Stimulated activated CD8-positive, alpha-beta memory T cell treated with anti-CD3 and anti-CD28 coated beads, Interleukin-4, amount 100 ng/mL, for 1 hour (primary cell): Measurements from ENCODE around the gene CLEC2D.
A peak's percentile ranks its signal among the peaks of the same experiment; 100 is the strongest.
"Not testable (repeated sequence)": the region's sequence is repeated elsewhere in the genome, so short reads cannot be mapped to it uniquely, and the experiment has no call there.

ENCODE experiments used
- DNase-seq, 2 donors: peaks; one replicate each; pipeline ENCODE4 v3.0.0-alpha.2; 2020; ENCODE audit warnings: low read depth in 2 of 2, low spot score in 1 of 2

Gene CLEC2D, protein sequence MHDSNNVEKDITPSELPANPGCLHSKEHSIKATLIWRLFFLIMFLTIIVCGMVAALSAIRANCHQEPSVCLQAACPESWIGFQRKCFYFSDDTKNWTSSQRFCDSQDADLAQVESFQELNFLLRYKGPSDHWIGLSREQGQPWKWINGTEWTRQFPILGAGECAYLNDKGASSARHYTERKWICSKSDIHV

DNA sequence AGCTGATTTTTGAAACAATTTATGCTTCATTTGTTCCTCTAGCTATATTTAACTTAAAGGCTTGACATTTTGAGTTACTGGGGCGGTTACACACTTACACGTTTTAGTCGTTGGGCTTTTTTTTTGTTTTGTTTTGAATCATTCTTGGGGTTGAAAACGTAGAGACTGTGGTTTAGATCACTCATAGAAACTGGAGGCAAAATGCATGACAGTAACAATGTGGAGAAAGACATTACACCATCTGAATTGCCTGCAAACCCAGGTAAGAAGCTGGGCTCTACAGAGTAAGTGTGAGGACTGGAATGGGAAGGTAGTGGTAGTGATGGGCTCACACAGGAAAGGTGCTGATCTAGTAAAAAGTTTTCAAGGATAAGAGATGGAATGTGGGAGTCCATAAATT lies at the start of gene CLEC2D:
Gene CLEC2D (plus strand): TSS at position 180 of the 400 bp plus-strand sequence. CDS start 22 bp downstream, at position 202.
- no peak for DNase-seq

DNA sequence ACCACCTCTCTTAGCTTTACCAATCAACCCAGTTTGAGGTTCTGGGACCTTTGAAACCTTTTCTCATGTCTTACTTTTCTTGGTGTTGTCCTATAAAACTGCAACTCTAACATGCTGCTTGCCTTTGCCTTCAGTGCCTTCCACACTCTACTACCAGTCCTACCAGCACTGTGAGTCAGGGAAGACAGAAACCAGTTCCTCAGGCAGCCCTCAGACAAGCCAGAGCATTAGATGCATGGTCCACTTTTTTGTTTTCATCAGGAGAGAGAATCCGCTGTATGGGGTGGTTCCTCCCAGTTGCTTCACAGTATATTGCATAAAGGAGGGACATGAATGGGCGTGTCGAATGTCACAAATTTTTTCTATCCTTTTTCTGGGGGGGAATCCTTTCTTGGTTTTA lies 44.5 kb upstream of the CLEC2D start:
- DNase-seq = no peak

DNA sequence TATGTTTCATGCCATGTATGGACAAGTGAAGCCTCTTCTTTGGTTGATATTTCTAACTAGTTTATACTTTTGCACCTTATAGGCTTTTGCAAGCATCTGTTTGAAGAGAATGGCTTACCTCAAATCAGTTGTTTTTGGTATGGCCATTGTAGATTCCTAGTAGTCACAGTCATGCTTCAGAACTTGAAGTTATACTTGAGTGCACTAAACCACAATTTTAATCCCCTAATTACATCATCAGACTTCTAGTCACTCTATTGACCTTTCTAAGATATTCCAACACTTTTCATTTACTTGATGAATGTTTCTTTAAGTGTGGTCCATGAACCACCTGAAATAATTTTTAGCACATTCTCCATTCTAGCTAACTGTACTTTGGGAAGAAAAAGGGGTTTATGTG lies 43.2 kb upstream of the CLEC2D start:
- DNase-seq = no peak

DNA sequence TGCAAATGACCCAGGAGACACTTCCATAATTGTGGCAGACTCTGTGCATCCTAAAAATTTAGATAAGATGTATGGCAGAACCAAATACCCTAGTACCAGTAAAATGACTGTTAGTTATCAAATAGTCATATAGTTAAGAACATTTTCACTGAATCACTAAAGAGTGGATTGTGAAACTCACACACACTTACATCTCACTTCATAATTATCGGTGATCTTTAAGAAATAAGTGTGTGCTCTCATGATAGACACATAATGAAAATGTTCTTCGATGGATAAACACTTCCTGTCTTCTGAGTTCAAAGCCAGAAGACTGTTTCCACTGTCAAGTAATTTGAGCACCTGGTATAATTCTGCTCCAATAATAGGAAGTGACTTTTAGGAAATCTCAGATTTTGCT lies 42.7 kb upstream of the CLEC2D start:
- no peak for DNase-seq

DNA sequence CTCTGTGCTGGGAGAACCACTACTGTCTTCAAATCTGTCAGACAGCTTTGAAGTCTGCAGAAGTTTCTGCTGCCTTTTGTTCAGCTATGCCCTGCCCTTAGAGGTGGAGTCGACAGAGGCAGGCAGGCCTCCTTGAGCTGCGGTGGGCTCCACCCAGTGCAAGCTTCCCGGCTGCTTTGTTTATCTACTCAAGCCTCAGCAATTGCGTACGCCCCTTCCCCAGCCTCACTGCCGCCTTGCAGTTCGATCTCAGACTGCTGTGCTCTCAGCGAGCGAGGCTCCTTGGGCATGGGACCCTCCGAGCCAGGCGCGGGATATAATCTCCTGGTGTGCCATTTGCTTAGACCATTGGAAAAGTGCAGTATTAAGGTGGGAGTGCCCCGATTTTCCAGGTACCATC lies 36.7 kb upstream of the CLEC2D start:
- no peak for DNase-seq

DNA sequence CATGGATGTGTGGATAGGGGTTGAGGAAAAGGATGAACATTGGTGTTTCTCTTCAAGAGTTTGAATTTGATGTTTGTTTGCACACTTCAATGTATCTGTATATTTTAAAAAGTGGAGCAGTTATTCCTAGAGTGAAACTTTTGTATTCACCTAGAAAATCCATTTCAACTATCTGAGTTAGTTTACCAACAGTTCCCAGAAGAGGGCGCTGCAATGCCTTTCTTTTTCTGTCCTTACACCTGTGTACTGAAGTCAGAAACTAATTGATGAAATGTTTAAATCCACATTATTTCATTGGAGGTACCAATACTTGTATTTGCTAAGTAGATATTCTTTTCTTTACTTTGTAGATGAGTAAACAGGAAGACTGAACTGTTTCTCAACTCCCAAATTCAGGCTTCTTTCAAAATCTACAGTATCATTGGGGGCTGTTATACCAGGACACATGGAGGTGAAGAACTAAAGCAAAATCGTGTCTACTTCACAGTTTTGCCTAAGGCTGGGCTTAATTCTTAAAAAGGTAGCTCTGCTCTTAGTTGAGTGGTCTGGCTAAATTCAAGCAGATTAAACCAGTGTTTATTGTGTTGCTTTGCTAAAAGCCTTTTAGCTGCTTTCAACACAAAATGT lies 35.2 kb upstream of the CLEC2D start:
- peak; percentile 71 to 72 for DNase-seq

DNA sequence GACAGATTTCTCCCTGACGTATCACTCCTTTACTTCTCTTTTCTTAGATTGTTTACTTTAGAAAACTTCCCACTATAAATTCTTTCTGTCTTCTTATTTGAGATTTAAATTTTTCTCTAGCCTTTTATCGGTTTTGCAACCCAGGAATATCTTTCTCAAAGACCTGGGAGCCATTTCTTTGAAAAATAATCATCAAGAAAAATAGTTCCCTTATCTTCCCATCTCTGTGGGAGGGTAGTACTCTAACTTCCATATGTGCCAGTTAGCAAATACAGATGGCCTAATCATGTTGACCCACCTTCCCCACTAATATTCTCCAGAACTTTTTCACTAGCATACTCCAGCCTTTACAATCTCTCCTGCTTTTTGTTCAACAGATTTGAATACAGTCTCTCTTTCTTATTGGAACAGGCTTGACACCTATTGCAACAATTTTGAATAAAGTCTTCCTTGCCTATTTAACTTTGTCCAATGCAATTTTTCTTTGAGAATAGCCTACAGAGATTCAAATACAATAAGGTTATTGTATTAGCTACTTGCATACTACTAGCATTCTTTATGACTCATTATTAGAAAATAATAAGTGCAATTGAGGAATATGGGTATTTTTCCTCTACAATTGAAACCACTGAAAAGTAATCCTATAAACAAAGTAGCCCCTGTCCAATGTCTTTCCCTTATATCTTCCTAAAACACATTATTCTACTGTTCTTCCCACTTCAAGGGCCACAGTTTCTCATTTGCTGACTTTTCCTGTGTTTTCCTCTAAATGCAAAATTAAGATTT lies 34.4 kb upstream of the CLEC2D start:
- no peak for DNase-seq

DNA sequence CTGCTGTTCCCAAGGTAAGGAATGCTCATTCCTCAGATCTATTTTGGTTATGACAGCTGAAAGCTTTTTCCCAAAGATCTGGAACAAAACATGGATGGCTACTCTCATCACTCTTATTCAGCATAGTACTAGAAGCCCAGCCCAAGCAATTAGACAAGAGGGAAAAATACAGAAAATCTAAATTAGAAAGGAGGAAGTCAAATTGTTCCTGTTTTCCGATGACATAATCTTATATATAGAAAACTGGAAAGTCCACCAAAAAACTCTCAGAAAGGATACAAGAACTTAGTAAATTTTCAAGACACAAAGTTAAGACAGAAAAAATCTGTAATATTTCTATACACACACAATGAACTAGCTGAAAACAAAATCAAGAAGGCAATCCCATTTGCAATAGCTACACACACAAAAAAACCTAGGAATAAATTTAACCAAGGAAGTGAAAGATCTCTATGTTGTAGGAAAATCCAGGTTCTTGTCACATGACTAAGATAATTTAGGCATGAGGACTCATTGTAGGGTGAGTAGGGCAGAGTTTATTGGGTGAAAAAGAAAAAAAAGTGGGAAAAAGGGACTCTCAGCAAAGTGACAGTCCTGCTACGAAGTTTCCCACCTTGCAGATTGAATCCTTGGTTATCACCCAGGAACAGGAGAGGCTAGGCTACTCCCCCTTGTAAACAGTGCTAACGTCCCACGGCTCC lies 33.2 kb upstream of the CLEC2D start:
- DNase-seq = no peak

DNA sequence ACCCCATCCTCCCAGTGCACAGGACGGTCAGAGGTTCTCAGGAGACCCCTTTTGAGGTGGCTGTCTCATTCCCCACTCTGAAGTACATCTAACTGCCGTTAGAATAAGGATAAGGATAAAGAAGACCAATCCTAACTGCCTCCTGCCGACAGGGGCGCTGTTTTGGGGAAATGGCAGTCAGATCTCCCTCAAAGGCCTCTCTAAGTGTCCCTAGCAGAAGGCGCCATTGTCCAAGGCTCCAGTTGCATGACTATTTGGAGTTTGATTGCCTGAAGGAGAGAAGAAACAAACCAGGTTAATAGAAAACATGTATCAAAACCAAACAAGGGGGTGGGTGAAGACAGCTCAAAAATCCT lies 32.7 kb upstream of the CLEC2D start:
- no peak for DNase-seq

DNA sequence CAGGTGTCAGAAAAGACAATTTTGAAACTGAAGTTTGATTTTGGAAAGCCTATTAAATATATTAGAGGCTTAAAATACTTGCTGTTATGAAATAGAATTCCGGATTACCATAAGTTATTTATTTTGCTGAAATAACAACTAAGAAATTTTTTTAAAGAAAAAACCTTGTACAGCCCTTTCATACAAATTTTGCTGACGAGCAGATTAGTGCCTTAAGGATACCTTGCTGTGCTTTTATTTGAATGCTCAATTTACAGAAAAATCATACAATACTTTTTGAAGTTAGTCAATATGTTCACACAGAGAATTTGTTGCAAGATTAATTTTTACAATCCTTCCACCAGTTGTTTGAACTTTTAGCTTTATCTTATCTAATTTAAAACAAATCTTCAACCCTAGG lies 29.5 kb upstream of the CLEC2D start:
- DNase-seq = no peak

DNA sequence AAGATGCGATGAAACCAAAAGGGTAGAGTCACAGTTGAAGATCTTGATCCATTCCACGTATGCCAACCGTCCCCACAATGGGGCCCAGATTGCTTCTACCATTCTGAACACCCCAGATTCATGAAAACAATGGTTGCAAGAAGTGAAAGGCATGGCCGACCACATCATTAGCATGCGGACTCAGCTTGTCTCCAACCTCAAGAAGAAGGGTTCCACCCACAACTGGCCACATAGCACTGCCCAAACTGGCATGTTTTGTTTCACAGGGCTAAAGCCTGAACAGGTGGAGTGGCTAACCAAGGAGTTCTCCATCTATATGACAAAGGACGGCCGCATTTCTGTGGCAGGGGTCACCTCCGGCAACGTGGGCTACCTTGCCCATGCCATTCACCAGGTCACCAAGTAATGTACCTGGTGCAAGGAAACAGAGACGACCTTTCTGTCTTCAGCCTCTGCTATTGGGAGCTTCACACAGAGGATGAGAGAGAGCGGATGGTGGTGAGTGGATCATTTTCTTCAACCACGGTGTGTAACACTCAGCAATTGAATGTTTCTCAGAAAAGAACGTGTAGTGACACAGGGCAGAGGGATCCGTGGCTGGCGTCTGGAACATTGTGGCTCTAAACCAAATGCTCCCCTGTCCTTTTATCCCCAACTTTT lies 26.8 kb upstream of the CLEC2D start:
- DNase-seq = no peak

DNA sequence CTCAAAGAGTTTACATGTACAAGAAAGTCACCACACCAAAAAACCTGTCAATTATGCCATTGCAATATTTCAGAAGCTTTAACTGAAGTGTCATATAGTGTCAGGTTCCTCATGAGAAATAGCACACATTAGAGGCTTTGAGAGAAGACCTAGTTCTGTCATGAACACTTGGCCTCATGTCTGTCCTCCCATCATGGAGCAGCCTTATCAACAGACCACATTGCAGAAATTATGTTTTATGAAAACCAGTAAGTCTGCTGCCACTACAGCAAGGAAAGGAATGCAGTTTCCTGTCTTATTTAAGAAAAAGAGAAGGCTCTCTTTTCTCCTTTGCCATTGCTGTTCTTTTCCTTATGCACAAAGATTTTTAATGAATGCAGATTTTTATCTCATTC lies 26.2 kb upstream of the CLEC2D start:
- DNase-seq = no peak

DNA sequence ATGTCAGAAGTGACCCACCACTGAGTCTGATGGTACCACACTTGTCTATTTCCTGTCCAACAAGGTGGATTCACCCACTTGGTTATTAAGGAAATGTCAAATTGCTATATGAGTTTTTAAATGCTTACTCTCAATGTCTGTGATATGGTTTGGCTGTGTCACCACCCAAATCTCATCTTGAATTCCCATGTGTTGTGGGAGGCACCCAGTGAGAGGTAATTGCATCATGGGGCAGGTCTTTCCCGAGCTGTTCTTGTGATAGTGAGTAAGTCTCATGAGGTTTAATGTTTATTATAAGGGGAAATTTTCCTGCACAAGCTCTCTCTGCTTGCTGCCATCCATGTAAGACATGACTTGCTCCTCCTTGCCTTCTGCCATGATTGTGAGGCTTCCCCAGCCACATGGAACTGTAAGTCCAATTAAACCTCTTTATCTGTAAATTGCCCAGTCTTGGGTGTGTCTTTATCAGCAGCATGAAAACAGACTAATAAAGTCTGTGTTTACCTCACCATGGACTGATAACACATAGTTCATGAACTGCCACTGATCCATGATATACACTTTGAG lies 24.4 kb upstream of the CLEC2D start:
- not testable (repeated sequence) for DNase-seq

DNA sequence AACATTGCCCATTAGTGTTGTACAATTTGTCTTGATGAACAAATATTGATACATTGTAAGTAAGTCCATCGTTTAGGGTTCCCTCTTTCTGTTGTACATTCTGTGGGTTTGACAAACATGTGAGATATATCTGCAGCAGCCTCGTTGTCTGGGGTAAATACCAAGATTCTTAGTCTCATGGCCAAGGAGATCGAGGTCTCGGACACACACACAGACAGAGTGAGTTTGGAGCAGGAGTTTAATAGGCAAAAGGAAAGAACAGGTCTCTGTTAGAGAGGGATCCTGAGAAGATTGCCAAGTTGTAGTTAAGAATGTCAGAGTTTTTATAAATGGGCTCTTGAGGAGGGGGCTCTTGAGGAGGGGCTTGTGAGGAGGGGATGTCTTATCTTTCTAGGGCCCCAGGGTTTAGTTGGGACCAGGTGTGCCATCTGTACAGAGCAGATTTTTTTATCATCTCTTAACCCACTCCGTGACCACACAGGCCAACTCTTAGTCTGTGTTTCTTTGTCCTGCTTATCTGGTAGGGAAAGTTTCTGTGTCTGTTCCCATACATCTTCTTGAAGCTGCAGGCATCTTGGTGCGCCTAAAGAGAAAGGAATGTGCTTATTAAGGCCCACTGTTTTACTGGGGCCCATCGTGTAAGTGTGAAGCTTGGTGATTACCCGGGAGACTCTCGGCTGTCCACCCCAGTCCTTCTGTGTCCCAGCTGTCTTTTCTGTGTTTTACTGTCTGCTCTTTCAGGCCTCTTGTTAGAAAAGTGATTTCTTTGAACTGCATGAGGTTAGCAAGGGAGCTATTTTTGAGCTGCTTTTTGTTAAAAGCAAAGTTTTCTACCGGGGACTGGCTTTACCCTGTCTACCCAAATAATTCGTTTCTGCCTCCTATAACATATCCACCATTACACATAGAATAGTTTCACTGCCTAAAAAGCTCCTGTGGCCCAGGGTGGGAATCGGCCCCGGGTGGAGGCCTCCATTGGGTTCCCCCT lies 22.4 kb upstream of the CLEC2D start:
- DNase-seq = no peak

DNA sequence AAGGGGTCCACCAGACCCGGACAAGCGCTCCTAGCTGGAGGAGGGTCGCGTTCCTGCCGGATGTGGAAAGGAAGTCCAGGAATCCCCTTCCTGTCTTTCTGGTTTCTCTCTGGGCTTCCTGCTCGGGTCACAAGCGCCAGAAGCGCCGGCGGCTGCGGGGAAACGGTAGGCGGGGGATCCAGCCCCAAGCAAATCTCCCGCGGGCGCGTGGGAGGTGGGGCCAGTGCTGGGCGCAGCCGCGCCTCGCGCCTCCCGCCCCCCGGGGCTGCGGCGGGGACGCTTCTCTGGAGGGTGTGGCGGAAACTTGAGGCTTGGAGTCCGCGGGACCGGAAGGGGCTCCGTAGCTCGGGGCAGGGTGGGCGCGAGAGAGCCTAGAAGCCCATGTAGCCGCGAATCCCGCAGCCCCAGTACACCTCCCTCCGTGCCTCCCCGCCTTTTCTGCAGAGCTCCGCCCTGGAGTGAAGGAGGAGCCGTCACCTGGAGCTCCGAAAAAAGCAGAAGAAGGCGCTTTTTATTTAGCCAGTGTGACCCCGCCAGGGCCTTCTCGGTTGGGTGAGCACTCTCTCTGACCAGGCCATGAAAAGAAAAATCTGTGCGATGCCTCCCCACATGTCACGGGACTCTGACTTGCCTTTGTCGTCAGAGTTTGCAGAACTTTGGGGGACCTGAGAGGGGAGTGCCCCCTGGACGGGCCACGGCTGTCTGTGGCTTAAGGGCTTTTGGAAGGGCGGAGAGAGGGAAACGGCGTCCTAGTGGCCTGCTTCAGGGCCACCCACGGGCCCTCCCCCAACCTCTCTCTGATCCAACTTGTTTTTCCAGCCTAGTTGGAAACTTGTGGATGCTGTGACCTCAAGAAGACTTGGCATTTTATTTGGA lies 21.4 kb upstream of the CLEC2D start:
- peak; percentile 68 to 79 for DNase-seq

DNA sequence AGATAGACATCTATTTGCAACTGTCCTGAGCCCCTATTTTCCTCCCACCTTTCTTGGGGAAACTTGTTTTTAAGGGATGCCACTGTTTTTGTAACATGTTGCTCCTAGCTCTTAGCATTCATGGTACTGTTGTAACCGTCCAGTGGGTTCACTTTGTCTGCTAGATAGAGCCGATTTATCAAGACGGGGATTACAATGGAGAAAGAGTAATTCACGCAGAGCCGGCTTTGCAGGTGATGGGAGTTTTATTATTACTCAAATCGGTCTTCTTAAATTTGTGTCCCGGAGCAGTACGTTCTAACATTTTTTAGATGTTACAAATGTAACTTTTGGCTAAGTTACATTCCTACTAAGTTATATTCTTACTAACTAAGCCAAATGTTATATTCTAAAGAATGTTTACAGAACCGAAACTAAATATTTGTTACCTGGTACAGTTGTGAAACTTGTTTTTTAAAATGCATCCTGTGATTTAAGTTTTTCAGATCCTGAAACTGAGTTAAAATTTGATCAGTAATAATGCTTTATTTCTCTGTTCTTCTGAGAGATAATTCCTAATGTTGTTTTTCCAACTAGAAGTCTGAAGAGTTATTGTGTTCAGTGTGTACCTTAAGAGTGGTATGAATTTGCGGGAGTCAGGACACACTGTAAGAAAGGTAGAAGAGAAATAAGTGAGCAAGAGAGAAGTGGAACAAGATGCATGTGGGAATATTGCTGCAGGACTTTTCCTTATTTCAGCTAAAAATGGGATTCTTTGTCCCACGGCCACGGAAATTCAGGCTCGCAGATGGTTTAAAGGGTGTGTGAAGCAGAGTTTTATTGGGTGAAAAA lies 20.6 kb upstream of the CLEC2D start:
- no peak for DNase-seq

DNA sequence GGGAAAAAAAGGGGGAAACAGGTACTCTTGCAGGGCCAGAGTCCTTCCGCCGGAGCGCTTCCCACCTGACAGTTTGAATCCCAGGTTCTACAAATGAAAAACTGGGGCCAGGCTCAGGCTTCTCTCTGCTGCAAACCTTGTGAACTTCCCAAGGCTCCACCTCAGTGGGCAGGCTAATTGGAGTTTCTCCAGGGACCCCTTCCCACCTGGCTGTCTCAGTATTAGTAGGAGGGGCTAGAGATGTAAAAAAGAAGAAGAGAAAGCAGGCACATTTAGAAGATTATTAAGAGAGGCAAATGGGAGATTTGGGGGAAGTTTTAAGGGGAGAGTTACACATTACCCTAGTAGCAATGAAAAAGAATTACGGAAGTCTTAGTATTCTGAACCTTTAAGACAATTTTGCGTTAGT lies 20.0 kb upstream of the CLEC2D start:
- no peak for DNase-seq

DNA sequence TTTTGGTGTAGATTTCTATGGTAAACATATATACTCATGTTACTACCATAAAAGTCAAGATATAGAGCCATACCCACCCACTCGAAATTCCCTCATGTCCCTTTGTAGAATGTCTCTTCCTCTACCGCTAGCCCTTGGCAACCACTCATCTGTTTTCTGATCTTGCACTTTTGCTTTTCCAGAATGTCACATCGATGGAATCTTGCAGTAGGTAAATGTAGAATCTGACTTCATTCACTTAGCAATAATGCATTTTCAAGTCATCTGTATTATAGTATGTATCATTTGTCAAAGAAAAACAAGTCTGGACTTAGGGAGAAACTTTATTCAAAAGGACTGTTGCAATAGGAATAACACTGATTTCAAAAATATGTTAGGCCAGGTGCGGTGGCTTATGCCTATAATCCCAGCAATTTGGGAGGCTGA lies 19.3 kb upstream of the CLEC2D start:
- DNase-seq = no peak
